Osteocyte (in vitro differentiated cells): ENCODE measurements around the gene ISM2. TPM values are rescaled to one million over a fixed set of nuclear protein-coding genes. Genes with fewer than 3 reads are reported as not detected.

Source experiments
- DNase-seq: peaks from one replicate; pipeline ENCODE4 v3.0.0; 2021; ENCODE audit warnings: mixed read lengths; ENCODE audit not compliant: unreplicated experiment; ENCODE audit errors: extremely low spot score
- H3K27ac Mint-ChIP-seq: one replicate; pipeline ENCODE4 v1.8.0; 2021; ENCODE audit warnings: mild to moderate bottlenecking, mixed read lengths; ENCODE audit not compliant: unreplicated experiment
- H3K27me3 Mint-ChIP-seq: one replicate; pipeline ENCODE4 v1.8.0; 2021; ENCODE audit warnings: mixed read lengths; ENCODE audit not compliant: unreplicated experiment
- H3K36me3 Mint-ChIP-seq: one replicate; pipeline ENCODE4 v1.8.0; 2021; ENCODE audit warnings: mixed read lengths; ENCODE audit not compliant: unreplicated experiment
- H3K4me1 Mint-ChIP-seq: one replicate; pipeline ENCODE4 v1.8.0; 2021; ENCODE audit warnings: mixed read lengths; ENCODE audit not compliant: unreplicated experiment
- H3K4me3 Mint-ChIP-seq: one replicate; pipeline ENCODE4 v1.8.0; 2021; ENCODE audit warnings: mild to moderate bottlenecking, moderate library complexity, mixed read lengths; ENCODE audit not compliant: unreplicated experiment
- H3K9me3 Mint-ChIP-seq: one replicate; pipeline ENCODE4 v1.8.0; 2021; ENCODE audit warnings: mixed read lengths; ENCODE audit not compliant: unreplicated experiment
- CTCF ChIP-seq: fragments of 200-600 bp; sonication (generic); IDR thresholded peaks from 2 replicates; pipeline ENCODE4 v1.5.0; 2021; ENCODE audit warnings: antibody characterized with exemption, mild to moderate bottlenecking, moderate library complexity
- total RNA-seq: library from RNA; stranded (reverse); gene quantifications from 2 replicates; pipeline ENCODE4 v1.2.1, GENCODE V29; 2021

Gene ISM2
- total RNA-seq, 1 donor from 2014 or later, result not detected

- DNase-seq, result no peak
These were observed 9.6 kb upstream of the ISM2 start for GRCh38 chr14:77508249-77508648.

GRCh38 chr14:77507762-77508161 lies 9.1 kb upstream of the ISM2 start:
- H3K9me3 Mint-ChIP-seq, result peaks cover 3% of the 10 kb centered on the region
- no peak overlapping the region for H3K27ac Mint-ChIP-seq
- H3K4me3 Mint-ChIP-seq, result no peak overlapping the region
- no peak for DNase-seq
- peaks cover 28% of the 10 kb centered on the region for H3K36me3 Mint-ChIP-seq
- TF ChIP-seq CTCF, result no peak
- no peaks in the 10 kb centered on the region for H3K4me1 Mint-ChIP-seq
- H3K27me3 Mint-ChIP-seq, result no peaks in the 10 kb centered on the region

More at GRCh38 chr14:77508249-77508648, 9.6 kb upstream of the ISM2 start:
- Mint-ChIP-seq H3K27ac (no peak overlapping the region), H3K4me1 (no peaks in the 10 kb centered on the region), H3K4me3 (no peak overlapping the region), H3K27me3 (no peaks in the 10 kb centered on the region), H3K9me3 (peaks cover 1% of the 10 kb centered on the region), H3K36me3 (peaks cover 28% of the 10 kb centered on the region)
- no peak for TF ChIP-seq CTCF

- no peaks in the 10 kb centered on the region for H3K4me1 Mint-ChIP-seq
- no peak overlapping the region for H3K4me3 Mint-ChIP-seq
- no peak for TF ChIP-seq CTCF
- H3K27me3 Mint-ChIP-seq, result peaks cover 4% of the 10 kb centered on the region
- no peak overlapping the region for H3K27ac Mint-ChIP-seq
- DNase-seq, result no peak
- H3K36me3 Mint-ChIP-seq, result peaks cover 12% of the 10 kb centered on the region
- peaks cover 3% of the 10 kb centered on the region for H3K9me3 Mint-ChIP-seq
These were observed 6.4 kb upstream of the ISM2 start for GRCh38 chr14:77505031-77505430.

- Mint-ChIP-seq H3K27ac (no peak overlapping the region), H3K9me3 (peaks cover 3% of the 10 kb centered on the region), H3K4me1 (no peaks in the 10 kb centered on the region), H3K36me3 (peaks cover 11% of the 10 kb centered on the region), H3K4me3 (no peak overlapping the region), H3K27me3 (peaks cover 12% of the 10 kb centered on the region)
- TF ChIP-seq CTCF, result no peak
- no peak for DNase-seq
These were observed 4.5 kb upstream of the ISM2 start for GRCh38 chr14:77503138-77503537.

- Mint-ChIP-seq H3K9me3 (peaks cover 3% of the 10 kb centered on the region), H3K4me1 (peaks cover 3% of the 10 kb centered on the region), H3K36me3 (peaks cover 6% of the 10 kb centered on the region), H3K27me3 (peaks cover 16% of the 10 kb centered on the region), H3K27ac (no peak overlapping the region), H3K4me3 (no peak overlapping the region)
- no peak for DNase-seq
- no peak for TF ChIP-seq CTCF
These were observed 3.6 kb upstream of the ISM2 start for GRCh38 chr14:77502109-77502782.
